AG09319 (cell line): ENCODE measurements around the gene MOCOS.
"Not testable (repeated sequence)": the region's sequence is repeated elsewhere in the genome, so short reads cannot be mapped to it uniquely, and the experiment has no call there.

ENCODE experiments used
- DNase-seq: peaks from one replicate; pipeline ENCODE4 v3.0.0-alpha.2; 2010; ENCODE audit warnings: low read depth; ENCODE audit errors: extremely low read depth
- TF ChIP-seq, protein P1 (sequence below): IDR thresholded peaks from 2 replicates; pipeline ENCODE4 v1.5.1; 2011; ENCODE audit warnings: low read depth, mild to moderate bottlenecking, inconsistent platforms, low read length, moderate library complexity

The MOCOS gene

DNA sequence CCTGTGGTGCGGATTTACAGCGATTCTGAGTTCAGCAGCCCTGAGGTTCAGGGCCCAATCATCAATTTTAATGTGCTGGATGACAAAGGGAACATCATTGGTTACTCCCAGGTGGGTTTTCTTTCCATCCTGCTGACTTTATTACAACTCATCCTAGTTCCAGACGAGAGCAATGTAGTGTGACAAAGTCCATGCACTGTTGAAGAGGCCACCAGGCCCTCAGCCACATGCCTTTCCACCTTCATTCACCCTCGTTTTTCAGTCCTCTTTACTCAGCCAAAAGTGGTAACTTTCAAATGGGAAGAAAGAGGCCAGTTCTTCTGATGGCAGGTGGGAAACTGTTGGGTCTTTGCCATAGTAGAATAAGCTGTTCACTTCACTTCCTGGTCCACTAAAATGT is 17.9 kb downstream of the MOCOS start:
- TF ChIP-seq, protein P1, sequence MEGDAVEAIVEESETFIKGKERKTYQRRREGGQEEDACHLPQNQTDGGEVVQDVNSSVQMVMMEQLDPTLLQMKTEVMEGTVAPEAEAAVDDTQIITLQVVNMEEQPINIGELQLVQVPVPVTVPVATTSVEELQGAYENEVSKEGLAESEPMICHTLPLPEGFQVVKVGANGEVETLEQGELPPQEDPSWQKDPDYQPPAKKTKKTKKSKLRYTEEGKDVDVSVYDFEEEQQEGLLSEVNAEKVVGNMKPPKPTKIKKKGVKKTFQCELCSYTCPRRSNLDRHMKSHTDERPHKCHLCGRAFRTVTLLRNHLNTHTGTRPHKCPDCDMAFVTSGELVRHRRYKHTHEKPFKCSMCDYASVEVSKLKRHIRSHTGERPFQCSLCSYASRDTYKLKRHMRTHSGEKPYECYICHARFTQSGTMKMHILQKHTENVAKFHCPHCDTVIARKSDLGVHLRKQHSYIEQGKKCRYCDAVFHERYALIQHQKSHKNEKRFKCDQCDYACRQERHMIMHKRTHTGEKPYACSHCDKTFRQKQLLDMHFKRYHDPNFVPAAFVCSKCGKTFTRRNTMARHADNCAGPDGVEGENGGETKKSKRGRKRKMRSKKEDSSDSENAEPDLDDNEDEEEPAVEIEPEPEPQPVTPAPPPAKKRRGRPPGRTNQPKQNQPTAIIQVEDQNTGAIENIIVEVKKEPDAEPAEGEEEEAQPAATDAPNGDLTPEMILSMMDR: no peak
- DNase-seq: no peak

DNA sequence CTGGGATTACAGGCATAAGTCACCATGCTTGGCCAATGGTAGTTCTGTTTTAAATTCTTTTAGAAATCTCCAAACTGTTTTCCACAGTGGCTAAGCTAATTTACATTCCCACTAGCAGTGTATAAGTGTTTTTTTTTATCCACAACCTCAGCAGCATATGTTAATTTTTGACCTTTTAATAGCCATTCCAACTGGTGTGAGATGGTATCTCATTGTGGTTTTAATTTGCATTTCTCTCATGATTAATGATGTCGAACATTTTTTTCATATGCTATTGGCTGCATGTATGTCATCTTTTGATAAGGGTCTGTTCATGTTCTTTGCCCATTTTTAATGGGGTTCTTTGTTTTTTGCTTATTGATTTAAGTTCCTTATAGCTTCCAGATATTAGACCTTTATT is 20.0 kb downstream of the MOCOS start:
- TF ChIP-seq, protein P1: no peak
- no peak for DNase-seq

DNA sequence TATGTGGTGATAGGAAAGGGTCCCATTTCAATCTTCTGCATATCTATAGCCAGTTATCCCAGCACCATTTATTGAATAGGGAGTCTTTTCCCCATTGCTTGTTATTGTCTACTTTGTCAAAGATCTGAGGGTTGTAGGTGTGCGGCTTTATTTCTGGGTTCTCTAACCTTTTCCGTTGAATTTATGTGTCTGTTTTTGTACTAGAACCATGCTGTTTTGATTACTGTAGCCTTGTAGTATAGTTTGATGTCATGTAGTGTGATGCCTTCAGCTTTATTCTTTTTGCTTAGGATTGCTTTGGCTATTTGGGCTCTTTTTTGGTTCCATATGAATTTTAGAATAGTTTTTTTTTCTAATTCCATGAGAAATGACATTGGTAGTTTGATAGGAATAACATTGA is 20.7 kb downstream of the MOCOS start:
- not testable (repeated sequence) for DNase-seq

DNA sequence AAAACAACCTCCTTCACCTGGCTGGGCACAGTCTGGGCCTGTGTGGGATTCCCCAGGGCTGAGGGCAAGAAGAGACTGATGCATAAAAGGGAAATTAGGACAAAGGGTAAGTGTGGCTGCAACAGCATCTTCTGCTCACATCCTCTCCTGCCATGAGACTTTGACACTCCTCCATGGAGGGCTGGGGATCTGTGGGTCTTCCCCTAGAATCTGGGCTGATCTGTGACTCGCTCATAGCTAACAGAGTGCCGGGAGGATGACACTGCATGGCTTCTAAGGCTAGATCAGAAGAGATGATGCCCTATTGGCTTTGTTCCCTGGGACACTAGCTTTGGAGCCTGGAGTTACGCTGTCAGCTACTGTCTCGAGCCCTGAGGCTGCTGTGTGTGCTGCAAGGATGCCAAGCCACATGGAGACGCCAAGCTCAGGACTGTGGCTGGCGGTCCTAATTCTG is 24.3 kb downstream of the MOCOS start:
- TF ChIP-seq, protein P1: no peak
- DNase-seq: no peak

DNA sequence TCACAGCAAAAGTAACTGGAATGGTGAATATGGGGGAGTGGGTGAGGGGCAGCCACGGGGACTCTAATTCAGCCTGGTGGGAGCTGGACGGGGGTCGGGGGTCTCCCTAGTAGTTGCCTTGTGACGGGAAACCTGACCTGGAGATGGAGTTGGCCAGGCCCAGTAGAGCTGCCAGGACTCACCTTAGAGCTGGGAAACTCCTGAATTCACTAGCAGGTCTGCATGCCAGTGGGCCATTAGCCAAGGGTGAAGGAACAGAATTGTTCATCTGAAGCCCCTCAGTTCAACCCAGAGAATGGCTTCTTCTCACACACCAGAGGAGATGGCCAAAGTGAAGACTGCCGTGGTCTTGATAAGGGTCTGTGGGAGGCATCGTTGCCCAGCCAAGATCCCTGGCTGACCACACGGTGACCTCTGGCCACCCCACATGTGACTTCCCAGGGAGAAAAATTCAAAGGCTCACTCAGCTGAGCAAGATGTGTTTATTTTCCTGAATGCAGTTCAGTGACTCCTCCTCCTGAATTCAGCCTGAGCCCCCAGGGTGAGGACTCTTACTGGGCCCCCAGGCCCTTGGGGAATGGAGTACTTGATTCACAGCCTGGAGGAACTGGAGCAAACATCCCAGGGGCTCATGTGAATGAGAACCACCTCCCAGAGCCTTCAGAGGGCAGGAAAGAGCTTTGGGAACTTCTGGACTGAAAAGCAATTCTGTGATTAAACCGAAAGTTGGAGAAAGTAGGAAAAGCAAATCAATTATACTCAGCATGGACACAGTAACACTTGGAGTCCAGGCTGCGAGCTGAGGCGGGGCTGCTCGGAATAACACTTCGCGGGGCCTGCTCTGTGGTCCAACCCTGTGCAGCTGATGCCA is 25.2 kb downstream of the MOCOS start:
- DNase-seq: no peak
- TF ChIP-seq, protein P1: peak; percentile 36

DNA sequence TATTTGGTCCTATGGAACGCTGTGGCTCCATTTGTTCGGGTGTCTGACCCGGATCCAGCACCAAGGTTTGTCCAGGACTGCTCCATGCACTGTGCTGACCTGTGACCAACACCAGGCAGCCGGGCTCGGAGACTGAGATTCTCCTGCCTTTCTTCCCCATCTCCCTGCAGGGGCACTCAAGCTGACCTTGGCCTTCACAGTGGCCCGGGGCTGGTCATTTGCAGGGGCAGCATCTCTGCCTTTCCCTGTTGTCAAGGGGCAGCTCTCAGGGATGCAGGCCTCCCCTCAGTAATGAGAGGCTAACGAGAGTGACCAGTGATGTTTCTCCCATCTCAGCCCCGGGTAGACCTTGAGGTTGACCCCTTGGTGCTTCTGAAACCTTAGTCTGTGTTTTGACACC is 27.5 kb downstream of the MOCOS start:
- no peak for DNase-seq
- TF ChIP-seq, protein P1: no peak

DNA sequence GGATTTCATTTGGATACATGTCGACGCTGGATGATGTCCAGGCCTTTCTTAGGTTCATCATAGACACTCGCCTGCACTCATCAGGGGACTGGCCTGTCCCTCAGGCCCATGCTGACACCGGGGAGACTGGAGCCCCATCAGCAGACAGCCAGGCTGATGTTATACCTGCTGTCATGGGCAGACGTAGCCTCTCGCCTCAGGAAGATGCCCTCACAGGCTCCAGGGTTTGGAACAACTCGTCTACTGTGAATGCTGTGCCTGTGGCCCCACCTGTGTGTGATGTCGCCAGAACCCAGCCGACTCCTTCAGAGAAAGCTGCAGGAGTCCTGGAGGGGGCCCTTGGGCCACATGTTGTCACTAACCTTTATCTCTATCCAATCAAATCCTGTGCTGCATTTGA is 28.3 kb downstream of the MOCOS start:
- TF ChIP-seq, protein P1: no peak
- DNase-seq: no peak

DNA sequence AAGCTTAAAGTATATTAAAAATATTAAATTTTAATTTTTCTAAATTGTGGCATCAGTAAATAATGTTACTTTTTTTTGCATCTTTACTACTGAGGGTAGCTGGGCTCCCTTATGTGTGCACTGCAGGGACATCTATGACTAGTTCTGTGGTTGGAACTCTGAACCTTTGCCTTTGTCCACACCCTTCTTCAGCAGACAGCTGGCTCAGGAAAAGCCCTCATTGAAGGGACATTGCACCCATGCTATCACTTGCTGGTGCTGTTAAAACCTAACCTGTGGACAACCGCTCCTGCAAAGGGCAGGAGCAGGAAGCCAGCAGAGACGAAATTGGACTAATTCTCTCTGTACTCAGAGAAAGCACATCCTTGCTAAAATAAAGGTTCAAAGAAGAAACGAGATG is 30.1 kb downstream of the MOCOS start:
- TF ChIP-seq, protein P1: no peak
- no peak for DNase-seq
